HEK293 (cell line): ENCODE results near the gene RIMS4.

ENCODE experiments used
- CTCF ChIA-PET: fragments of 350-600 bp; formaldehyde crosslinking; extraction: SDS; loops from one replicate; lab custom pipeline; 2021; ENCODE audit warnings: antibody characterized with exemption; lab: Yijun Ruan, JAX
- POLR2A ChIA-PET: fragments of 300-600 bp; formaldehyde crosslinking; extraction: SDS; loops from one replicate; lab custom pipeline; 2020; ENCODE audit warnings: antibody characterized with exemption, inconsistent platforms; lab: Yijun Ruan, JAX
- H3K27ac ChIP-seq: fragments of 200-500 bp; sonication (Bioruptor generic); 2 replicates; pipeline ENCODE4 v1.5.1; 2014; ENCODE audit warnings: low read depth, low read length, control low read depth, inconsistent platforms; ENCODE audit errors: extremely low read depth
- H3K36me3 ChIP-seq, 2 experiments: fragments of 200-500 bp in 1 of 2; sonication (Bioruptor generic) in 1 of 2; 1 replicate in 1 of 2; 2 replicates in 1 of 2; pipeline ENCODE4 v1.5.1; 2014 to 2017; ENCODE audit warnings: inconsistent platforms in 2 of 2, low read length in 2 of 2; ENCODE audit not compliant: control insufficient read depth in 2 of 2, insufficient read depth in 1 of 2
- H3K4me1 ChIP-seq: fragments of 200-500 bp; sonication (Bioruptor generic); 2 replicates; pipeline ENCODE4 v1.5.1; 2014; ENCODE audit warnings: mild to moderate bottlenecking, low read length, inconsistent platforms; ENCODE audit not compliant: control insufficient read depth, insufficient read depth
- H3K4me3 ChIP-seq: 2 replicates; pipeline ENCODE4 v1.5.1; 2011; ENCODE audit warnings: low read depth, mild to moderate bottlenecking, control low read depth, low read length, moderate library complexity
- H3K9me3 ChIP-seq: fragments of 200-500 bp; sonication (Bioruptor generic); 2 replicates; pipeline ENCODE4 v1.5.1; 2014; ENCODE audit warnings: low read depth, low read length, inconsistent platforms; ENCODE audit not compliant: control insufficient read depth, insufficient read depth
- FEZF1 ChIP-seq: fragments of 450-650 bp; formaldehyde crosslinking; IDR thresholded peaks from 2 replicates; pipeline ENCODE4 v1.5.1; 2016; ENCODE audit warnings: missing biosample characterization, missing genetic modification characterization
- HOXC10 ChIP-seq: sonication (generic); formaldehyde crosslinking; IDR thresholded peaks from 2 replicates; pipeline ENCODE4 v1.8.1; 2023; ENCODE audit warnings: mild to moderate bottlenecking, missing genetic modification reagents
- OVOL3 ChIP-seq: fragments of 450-650 bp; formaldehyde crosslinking; IDR thresholded peaks from 2 replicates; pipeline ENCODE4 v1.5.1; 2016; ENCODE audit warnings: missing biosample characterization, missing genetic modification characterization
- SCRT1 ChIP-seq: fragments of 450-650 bp; formaldehyde crosslinking; IDR thresholded peaks from 2 replicates; pipeline ENCODE4 v1.5.1; 2016; ENCODE audit warnings: missing biosample characterization, missing genetic modification characterization, borderline replicate concordance
- SP2 ChIP-seq: fragments of 450-650 bp; formaldehyde crosslinking; IDR thresholded peaks from 2 replicates; pipeline ENCODE4 v1.5.1; 2016; ENCODE audit warnings: missing biosample characterization, missing genetic modification characterization
- TRIM28 ChIP-seq: IDR thresholded peaks from 2 replicates; pipeline ENCODE4 v1.6.1; 2011; ENCODE audit warnings: low read length, control low read depth, borderline replicate concordance
- ZFP37 ChIP-seq: fragments of 450-650 bp; formaldehyde crosslinking; IDR thresholded peaks from 2 replicates; pipeline ENCODE4 v1.5.1; 2016; ENCODE audit warnings: missing biosample characterization, missing genetic modification characterization
- ZNF157 ChIP-seq: fragments of 450-650 bp; formaldehyde crosslinking; IDR thresholded peaks from 2 replicates; pipeline ENCODE4 v1.5.1; 2016; ENCODE audit warnings: missing biosample characterization, missing genetic modification characterization
- ZNF16 ChIP-seq: fragments of 450-650 bp; formaldehyde crosslinking; IDR thresholded peaks from 2 replicates; pipeline ENCODE4 v1.5.1; 2016; ENCODE audit warnings: low read depth, missing biosample characterization, missing genetic modification characterization
- ZNF211 ChIP-seq: fragments of 450-650 bp; formaldehyde crosslinking; IDR thresholded peaks from 2 replicates; pipeline ENCODE4 v1.5.1; 2016; ENCODE audit warnings: low read depth, missing biosample characterization, missing genetic modification characterization
- ZNF214 ChIP-seq: fragments of 450-650 bp; formaldehyde crosslinking; IDR thresholded peaks from 2 replicates; pipeline ENCODE4 v1.5.1; 2017; ENCODE audit warnings: missing biosample characterization, mild to moderate bottlenecking, missing genetic modification characterization, borderline replicate concordance
- ZNF266 ChIP-seq: fragments of 450-650 bp; formaldehyde crosslinking; IDR thresholded peaks from 2 replicates; pipeline ENCODE4 v1.5.1; 2016; ENCODE audit warnings: missing biosample characterization, missing genetic modification characterization, low read depth
- ZNF292 ChIP-seq: fragments of 450-650 bp; formaldehyde crosslinking; IDR thresholded peaks from 2 replicates; pipeline ENCODE4 v1.5.1; 2016; ENCODE audit warnings: low read depth, missing biosample characterization, missing genetic modification characterization, borderline replicate concordance
- ZNF426 ChIP-seq: fragments of 450-650 bp; formaldehyde crosslinking; IDR thresholded peaks from 2 replicates; pipeline ENCODE4 v1.5.1; 2017; ENCODE audit warnings: missing biosample characterization, missing genetic modification characterization, mild to moderate bottlenecking, inconsistent platforms, moderate library complexity
- ZNF596 ChIP-seq: fragments of 450-650 bp; IDR thresholded peaks from 2 replicates; pipeline ENCODE4 v1.5.0; 2018; ENCODE audit warnings: missing biosample characterization, mild to moderate bottlenecking, missing genetic modification characterization, moderate library complexity
- ZNF623 ChIP-seq: fragments of 450-650 bp; formaldehyde crosslinking; IDR thresholded peaks from 2 replicates; pipeline ENCODE4 v1.5.1; 2016; ENCODE audit warnings: missing biosample characterization, missing genetic modification characterization
- ZSCAN30 ChIP-seq: fragments of 450-650 bp; IDR thresholded peaks from 2 replicates; pipeline ENCODE4 v1.5.1; 2018; ENCODE audit warnings: missing biosample characterization, mild to moderate bottlenecking, missing genetic modification characterization, moderate library complexity
- TF ChIP-seq, protein P1 (sequence below): fragments of 450-650 bp; formaldehyde crosslinking; IDR thresholded peaks from 2 replicates; pipeline ENCODE4 v1.5.1; 2016; ENCODE audit warnings: missing biosample characterization, missing genetic modification characterization
- TF ChIP-seq, protein P2 (sequence below): fragments of 450-650 bp; formaldehyde crosslinking; IDR thresholded peaks from 2 replicates; pipeline ENCODE4 v1.5.1; 2017; ENCODE audit warnings: missing biosample characterization, missing genetic modification characterization
- TF ChIP-seq, protein P3 (sequence below): fragments of 450-650 bp; formaldehyde crosslinking; IDR thresholded peaks from 2 replicates; pipeline ENCODE4 v1.5.1; 2016; ENCODE audit warnings: missing biosample characterization, missing genetic modification characterization, borderline replicate concordance

The RIMS4 gene

DNA sequence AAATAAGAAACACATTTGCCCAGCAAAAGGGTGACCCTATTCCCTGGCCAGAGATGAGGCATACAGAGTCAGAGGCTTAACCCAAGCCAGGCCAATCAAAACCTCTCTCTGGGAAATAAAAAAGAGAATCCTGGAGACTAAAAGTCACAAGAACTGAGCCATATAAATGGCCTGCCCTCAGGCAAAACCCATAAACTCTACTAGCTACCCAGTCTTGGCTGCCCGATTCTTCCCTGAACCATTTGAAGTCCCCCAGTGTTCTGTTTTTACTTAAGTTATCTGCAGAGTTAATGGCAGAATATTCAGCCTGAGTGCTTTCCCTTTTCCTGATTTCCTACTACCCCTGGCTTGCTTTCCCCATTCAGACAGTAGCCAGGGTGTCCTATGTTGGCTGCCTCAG is 50.8 kb downstream of the RIMS4 start:
- TF ChIP-seq TRIM28 (no peak), ZNF157 (tag by site-specific recombination) (no peak), SCRT1 (tag by site-specific recombination) (no peak), ZNF596 (tag by site-specific recombination) (no peak), ZNF292 (tag by site-specific recombination) (no peak), ZNF266 (tag by site-specific recombination) (no peak), SP2 (tag by site-specific recombination) (no peak), ZNF426 (tag by site-specific recombination) (no peak), HOXC10 (CRISPR knock-in tag) (no peak), ZNF211 (no peak), ZFP37 (tag by site-specific recombination) (no peak), FEZF1 (tag by site-specific recombination) (no peak), ZNF16 (tag by site-specific recombination) (no peak), ZNF623 (tag by site-specific recombination) (no peak), OVOL3 (tag by site-specific recombination) (no peak), ZNF214 (tag by site-specific recombination) (no peak), ZSCAN30 (no peak)
- TF ChIP-seq, protein P1, sequence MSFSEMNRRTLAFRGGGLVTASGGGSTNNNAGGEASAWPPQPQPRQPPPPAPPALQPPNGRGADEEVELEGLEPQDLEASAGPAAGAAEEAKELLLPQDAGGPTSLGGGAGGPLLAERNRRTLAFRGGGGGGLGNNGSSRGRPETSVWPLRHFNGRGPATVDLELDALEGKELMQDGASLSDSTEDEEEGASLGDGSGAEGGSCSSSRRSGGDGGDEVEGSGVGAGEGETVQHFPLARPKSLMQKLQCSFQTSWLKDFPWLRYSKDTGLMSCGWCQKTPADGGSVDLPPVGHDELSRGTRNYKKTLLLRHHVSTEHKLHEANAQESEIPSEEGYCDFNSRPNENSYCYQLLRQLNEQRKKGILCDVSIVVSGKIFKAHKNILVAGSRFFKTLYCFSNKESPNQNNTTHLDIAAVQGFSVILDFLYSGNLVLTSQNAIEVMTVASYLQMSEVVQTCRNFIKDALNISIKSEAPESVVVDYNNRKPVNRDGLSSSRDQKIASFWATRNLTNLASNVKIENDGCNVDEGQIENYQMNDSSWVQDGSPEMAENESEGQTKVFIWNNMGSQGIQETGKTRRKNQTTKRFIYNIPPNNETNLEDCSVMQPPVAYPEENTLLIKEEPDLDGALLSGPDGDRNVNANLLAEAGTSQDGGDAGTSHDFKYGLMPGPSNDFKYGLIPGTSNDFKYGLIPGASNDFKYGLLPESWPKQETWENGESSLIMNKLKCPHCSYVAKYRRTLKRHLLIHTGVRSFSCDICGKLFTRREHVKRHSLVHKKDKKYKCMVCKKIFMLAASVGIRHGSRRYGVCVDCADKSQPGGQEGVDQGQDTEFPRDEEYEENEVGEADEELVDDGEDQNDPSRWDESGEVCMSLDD = no peak
- TF ChIP-seq, protein P2, sequence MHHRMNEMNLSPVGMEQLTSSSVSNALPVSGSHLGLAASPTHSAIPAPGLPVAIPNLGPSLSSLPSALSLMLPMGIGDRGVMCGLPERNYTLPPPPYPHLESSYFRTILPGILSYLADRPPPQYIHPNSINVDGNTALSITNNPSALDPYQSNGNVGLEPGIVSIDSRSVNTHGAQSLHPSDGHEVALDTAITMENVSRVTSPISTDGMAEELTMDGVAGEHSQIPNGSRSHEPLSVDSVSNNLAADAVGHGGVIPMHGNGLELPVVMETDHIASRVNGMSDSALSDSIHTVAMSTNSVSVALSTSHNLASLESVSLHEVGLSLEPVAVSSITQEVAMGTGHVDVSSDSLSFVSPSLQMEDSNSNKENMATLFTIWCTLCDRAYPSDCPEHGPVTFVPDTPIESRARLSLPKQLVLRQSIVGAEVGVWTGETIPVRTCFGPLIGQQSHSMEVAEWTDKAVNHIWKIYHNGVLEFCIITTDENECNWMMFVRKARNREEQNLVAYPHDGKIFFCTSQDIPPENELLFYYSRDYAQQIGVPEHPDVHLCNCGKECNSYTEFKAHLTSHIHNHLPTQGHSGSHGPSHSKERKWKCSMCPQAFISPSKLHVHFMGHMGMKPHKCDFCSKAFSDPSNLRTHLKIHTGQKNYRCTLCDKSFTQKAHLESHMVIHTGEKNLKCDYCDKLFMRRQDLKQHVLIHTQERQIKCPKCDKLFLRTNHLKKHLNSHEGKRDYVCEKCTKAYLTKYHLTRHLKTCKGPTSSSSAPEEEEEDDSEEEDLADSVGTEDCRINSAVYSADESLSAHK (tag by site-specific recombination) = no peak
- TF ChIP-seq, protein P3, sequence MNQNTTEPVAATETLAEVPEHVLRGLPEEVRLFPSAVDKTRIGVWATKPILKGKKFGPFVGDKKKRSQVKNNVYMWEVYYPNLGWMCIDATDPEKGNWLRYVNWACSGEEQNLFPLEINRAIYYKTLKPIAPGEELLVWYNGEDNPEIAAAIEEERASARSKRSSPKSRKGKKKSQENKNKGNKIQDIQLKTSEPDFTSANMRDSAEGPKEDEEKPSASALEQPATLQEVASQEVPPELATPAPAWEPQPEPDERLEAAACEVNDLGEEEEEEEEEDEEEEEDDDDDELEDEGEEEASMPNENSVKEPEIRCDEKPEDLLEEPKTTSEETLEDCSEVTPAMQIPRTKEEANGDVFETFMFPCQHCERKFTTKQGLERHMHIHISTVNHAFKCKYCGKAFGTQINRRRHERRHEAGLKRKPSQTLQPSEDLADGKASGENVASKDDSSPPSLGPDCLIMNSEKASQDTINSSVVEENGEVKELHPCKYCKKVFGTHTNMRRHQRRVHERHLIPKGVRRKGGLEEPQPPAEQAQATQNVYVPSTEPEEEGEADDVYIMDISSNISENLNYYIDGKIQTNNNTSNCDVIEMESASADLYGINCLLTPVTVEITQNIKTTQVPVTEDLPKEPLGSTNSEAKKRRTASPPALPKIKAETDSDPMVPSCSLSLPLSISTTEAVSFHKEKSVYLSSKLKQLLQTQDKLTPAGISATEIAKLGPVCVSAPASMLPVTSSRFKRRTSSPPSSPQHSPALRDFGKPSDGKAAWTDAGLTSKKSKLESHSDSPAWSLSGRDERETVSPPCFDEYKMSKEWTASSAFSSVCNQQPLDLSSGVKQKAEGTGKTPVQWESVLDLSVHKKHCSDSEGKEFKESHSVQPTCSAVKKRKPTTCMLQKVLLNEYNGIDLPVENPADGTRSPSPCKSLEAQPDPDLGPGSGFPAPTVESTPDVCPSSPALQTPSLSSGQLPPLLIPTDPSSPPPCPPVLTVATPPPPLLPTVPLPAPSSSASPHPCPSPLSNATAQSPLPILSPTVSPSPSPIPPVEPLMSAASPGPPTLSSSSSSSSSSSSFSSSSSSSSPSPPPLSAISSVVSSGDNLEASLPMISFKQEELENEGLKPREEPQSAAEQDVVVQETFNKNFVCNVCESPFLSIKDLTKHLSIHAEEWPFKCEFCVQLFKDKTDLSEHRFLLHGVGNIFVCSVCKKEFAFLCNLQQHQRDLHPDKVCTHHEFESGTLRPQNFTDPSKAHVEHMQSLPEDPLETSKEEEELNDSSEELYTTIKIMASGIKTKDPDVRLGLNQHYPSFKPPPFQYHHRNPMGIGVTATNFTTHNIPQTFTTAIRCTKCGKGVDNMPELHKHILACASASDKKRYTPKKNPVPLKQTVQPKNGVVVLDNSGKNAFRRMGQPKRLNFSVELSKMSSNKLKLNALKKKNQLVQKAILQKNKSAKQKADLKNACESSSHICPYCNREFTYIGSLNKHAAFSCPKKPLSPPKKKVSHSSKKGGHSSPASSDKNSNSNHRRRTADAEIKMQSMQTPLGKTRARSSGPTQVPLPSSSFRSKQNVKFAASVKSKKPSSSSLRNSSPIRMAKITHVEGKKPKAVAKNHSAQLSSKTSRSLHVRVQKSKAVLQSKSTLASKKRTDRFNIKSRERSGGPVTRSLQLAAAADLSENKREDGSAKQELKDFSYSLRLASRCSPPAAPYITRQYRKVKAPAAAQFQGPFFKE = no peak
- TF ChIP-seq, all 188 proteins: peak for 0
- H3K9me3 ChIP-seq = no peaks in the 10 kb centered on the region
- CTCF ChIA-PET = interaction anchor here (0.6 to 1.8 kb wide), 2 partner anchors 12 to 130 kb away, joined by 3 to 6 read pairs; no protein-coding TSS in a partner anchor
- peaks cover 0 to 9% of the 10 kb centered on the region in 2 experiments; a peak in 1 of 3 replicates for H3K36me3 ChIP-seq
- H3K4me3 ChIP-seq = no peak overlapping the region
- no peak overlapping the region for H3K27ac ChIP-seq
- POLR2A ChIA-PET = no interaction called here
- no peaks in the 10 kb centered on the region for H3K4me1 ChIP-seq
